HG03064 (cell line): Measurements from ENCODE around the gene GLI1.

ENCODE experiments used
- ATAC-seq: cut with Tn5 transposase; IDR thresholded peaks from one replicate; pipeline ENCODE4 v1.9.1; 2021; ENCODE audit warnings: low read depth; ENCODE audit not compliant: unreplicated experiment

Gene GLI1

DNA sequence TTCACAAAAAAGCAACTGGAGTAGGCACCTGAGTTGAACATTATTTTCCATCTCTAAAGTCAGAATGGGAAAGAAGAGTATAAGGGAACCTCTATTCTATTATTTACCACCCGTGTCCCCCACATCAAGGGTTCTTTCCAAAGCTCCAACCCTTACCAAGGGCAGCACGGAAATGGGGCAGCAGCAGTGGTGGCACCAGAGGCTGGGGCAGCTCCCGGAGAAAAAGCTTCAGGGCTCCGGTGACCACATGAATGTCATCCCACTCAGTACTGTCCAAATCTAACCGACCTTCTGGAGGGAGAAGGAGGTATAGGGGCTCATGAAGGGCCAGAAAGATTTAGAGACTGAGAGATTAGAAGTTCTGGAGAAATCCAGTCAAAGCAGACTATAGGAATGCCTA is 14.3 kb downstream of the GLI1 start:
- no peak for ATAC-seq

- no peak for ATAC-seq
These were observed 14.8 kb downstream of the GLI1 start for GRCh38 chr12:57474430-57474829.

DNA sequence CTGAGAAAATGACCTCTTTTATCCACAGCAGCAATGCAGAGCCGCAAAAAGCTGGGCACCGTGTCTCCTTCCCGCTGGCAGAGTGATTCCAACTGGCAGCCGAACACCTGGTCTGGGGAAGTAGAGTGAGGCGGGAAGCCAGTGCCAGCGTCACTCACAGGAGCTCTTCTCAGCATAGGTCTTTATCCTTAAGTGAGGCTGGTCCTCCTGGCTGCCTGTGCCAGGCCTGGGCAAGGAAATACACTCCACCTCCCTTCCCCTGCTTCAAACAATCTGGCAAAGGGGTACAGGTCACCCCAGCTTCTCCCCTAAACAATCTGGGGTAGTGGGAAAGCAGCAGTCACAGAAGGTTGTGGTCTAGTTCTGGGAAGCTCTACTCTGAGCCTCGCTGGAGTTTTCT is 15.3 kb downstream of the GLI1 start:
- no peak for ATAC-seq

DNA sequence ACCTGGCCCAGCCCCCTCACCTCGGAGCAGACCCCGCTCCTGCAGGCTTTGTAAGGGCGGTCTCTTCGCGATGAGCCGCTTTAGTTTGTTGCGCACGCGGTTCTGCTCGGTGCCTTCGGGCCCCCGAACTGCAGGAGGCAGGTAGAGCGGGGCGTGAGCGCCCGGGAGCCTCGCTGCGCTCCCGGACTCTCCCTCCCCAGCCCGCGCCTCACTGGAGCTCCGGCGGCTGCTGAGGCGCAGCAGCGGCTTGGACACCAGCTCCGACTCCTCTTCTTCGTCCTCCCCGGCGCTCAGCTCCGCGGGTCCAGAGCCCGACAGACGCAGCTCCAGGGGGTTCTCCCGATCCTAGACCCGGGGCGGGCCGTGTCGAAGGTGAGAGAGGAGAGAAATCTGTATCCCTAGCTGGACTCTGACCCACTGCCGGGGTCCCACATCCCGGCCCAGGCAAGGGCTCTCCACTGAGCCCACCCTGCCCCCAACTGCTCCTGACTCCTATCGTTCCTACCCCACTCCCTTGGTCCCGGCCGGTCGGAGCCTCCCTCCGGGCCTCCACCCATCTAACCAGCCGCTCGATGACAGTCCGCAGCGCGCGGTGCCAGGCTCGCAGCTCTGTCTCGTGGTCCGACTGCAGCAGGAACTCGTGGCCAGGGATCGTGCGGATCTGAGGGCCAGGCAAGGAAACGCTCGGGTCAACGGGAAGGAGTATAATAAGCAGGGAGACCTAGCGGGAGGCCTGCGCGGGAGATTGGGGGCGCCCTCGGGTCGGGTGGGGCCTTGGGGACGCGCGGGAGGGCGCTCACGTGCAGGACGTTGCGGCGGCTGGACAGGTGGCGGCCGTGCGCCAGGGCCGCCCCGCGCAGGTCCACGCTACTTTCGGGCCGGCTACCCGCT is 15.9 kb downstream of the GLI1 start:
- no peak for ATAC-seq

DNA sequence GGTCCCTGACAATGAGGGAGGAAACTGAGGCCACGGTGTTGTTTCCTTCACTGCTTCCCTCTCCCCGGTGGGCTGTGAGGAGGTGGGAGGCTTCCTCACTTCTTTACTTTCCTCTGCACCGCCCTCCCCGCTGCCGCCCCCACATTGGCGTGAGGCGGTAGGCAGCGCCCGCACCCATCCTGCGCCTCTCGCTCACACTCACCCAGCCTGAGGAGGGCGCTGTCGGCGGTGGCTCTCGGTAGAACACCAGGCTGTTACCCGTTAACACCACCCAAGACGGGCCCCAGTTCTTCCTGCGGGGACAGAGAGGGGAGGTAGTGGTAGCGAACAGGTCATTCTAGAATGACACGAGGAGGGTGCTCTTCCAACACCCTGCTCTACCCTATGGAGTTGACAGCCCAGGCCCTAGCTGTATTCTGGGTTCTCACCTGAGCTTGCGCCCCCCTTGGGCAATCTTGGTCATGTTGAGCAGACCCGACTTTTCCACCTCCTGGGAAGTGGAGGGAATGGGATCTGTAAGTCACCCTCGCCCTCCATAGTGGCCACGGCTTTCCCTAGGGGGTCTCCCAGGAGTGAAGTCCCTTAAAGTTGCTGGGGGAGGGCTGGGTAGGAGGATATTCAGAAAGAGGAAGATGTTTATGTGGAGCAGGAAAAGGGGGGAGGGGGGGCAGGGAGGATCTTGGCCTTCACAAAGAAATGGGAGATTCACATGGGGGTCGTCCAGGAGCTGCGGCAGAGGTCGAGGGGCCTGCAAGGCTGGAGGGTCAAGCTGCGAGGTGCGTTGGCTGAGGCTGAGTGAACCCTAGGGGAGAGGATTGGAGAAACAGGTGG is 16.8 kb downstream of the GLI1 start:
- ATAC-seq: peak; percentile 37

DNA sequence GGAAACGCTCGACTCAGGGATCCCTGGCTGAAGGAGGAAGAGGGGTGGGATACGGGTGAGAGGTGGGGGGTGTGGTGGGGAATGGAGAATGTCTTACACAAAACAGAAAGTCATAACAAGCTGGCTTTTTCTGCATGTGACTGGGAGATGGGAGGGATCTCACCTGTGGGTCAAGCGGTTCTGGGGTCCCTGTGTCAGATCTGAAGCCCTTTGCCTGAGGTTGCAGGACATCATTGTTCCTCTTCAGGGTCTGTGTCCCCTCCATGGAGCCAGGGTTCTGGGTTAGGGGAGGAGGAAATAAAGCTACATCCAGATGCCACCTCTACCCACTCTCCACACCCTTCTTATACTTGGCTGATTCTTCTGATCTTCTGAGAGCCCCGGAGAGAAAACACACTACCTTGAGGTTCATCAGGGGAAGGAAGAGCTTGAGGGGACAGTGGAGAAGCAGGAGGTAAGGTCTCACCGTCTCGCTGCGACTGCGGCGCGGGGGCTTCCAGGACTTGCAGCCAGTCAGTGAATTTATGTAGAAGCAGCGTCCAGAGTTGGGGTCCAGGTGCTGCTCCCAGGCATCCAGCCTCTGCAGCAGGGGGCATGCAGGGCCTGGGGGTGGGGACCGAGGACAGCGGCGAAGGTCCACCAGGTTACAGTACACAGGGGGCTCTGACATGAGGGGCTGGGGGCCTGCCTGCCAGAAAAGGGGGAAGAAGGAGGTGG is 17.6 kb downstream of the GLI1 start:
- no peak for ATAC-seq

DNA sequence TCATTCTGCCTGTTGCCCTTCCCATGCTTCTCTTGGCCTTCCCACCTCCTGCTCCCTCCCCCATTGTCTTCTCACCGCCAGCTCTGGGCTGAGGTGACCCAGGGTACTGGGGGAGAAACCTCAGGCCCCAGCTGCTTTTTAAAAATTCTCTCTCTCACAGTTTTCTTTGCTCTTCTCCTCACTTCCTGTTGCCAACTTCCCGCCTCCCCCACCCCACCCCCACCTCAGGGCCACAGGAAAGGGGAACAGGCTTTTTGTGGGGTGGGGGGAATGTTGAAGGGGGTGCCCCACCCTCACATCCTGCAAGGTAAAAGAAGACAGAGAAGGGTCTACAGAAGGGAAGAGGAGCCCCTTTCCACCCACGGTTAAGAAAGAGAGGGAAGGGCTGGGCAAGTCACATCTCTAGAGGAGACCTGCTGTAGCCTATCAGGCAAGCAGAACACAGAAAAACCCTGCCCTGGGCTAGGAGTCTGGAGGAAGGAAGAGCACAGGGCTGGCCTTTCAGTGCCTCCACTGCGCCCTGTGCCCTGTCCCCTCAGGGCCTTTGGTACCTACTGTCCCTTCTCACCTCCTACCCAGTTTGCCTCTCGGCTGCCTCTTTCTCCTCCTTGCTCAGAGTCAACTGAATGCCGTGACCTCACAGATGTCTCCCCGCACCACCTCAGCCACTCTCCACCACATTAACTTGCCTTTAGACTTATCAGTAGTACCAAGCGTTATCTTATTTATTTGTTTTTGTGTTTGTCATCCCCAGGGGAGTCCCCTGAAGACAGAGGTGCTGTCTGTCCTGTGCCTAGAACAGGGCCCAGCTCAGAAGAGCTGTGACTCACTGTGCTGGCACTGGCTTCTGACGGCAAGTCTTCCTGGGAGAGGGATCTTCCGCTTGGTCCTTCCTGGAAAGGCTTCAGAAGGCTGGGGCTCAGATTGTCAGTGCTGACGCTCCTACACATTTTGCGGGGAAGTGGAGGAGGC is 18.4 kb downstream of the GLI1 start:
- ATAC-seq: no peak

DNA sequence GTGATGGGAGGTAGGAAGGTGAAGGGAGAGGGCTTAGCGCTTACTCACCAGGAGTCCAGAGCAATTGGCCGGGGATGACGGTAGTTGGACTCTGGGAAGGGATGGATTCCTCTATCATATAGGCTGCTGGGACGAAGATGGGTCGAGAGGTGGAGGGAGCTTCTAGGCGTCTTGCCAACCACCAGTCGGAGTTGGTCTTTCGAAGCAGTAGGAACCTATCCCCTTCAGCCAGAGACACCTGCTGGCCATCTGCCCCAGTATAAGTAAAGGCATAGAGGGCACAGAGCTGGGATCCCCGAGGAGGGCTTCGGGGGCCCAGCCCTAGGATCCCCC is 19.4 kb downstream of the GLI1 start:
- no peak for ATAC-seq

DNA sequence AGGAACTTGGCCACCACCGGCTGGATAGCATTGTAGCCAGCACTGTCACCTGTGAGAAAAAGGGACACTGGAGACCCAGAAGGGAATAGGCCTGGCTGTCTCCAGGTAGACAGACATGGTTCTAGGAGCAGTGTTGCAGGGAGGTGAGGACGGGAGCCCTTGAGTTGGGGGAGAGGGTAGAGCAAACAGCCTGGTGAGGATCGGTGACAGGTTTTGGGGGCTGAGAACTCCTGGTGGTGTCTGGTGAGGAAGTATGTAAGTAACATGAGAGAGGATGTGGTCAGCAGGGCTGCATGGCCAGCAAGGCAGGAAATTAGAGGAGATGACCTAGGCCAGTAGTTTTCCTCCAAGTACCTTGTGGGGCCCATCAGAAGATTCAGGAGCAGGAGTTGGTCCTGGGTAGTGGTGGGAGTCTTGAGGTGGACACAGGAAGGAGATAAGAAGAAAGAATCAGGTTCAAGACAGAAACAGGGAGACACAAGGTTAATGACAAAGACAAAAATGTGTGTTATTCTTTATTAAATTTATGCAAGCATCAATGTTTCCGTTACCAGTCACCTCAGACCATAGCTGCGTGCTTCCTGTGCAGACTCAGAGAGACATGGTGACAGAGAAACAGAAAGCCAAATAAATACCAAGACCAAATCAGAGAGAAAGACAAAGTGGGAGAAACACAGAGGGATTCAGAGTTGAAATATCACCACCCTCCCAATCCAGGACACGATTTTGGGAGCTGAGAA is 20.0 kb downstream of the GLI1 start, which contains the start of gene ARHGAP9:
TSS of gene ARHGAP9 (minus strand) at position 491 of the 740 bp plus-strand sequence. CDS start at position 31, 460 bp downstream.
- no peak for ATAC-seq

- no peak for ATAC-seq
These were observed 22.1 kb downstream of the GLI1 start for GRCh38 chr12:57481671-57482070.

- ATAC-seq: no peak
These were observed 23.9 kb downstream of the GLI1 start for GRCh38 chr12:57483466-57483865.

GRCh38 chr12:57485695-57486094 is 26.1 kb downstream of the GLI1 start:
- no peak for ATAC-seq

- ATAC-seq: no peak
These were observed 27.5 kb downstream of the GLI1 start for GRCh38 chr12:57487055-57487596.

DNA sequence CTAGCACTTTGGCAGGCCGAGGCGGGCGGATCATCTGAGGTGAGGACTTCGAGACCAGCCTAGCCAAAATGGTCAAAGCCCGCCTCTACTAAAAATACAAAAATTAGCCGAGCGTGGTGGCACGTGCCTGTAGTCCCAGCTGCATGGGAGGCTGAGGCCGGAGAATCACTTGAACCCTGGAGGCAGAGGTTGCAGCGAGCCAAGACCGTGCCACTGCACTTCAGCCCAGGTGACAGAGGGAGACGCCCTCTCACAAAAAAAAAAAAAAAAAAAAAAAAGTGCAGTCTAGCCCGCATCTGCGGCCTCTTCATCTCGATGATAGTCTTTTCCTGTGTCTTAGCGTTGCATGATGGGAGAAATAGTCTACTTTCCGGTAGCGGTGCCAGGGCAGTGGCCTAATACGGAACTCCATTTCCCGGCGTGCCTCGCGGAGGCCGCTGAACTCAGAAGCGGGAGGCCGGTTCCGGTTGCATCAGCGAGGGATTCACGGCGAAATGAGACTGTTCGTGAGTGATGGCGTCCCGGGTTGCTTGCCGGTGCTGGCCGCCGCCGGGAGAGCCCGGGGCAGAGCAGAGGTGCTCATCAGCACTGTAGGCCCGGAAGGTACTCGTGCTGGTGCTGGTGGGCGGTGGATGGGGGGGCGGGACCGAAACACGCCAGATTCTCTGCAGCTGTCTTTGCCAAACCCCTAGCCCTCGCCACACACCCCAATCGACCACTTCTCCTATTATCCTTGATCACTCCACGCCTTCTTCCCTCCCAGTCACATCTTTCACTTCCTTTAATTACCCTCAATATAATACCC is 28.2 kb downstream of the GLI1 start, which contains the start of gene MARS1:
TSS of gene MARS1 (plus strand) at position 472 of the 805 bp plus-strand sequence. CDS start at position 495, 23 bp downstream.
- ATAC-seq: peak; percentile 96

DNA sequence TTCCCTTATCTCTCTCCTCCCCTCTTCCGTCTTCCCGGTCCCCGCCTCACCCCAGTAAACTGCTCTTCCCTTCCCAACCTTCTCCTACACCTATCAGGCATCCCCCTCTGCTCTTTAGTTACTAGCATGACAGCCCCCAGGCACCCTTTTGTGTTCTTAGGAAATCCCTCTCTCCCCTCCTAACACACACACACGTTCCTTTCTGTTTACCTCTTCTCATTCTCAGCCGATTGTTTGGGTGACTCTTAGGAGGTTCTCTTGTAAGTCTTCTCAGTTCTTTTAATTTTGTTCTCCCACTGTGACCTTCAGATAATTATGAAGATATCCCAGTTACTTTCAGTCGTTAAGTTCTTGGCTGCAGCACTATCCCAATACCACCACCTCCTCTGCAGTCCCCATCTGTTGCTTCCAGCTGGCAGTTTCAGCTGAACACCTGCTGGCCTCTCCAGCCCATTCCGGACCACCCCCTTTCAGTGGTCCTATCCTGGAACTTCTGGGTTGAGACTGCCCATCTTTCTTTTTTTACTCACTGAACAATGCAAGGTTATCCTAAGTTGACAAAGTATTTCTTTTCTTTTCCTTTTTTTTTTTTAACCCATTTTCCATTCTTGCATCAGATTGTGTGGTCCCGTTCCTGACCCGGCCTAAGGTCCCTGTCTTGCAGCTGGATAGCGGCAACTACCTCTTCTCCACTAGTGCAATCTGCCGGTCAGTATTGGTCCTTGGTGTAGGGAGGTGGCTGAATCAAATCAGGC is 29.0 kb downstream of the GLI1 start:
- ATAC-seq: no peak

- no peak for ATAC-seq
These were observed 29.6 kb downstream of the GLI1 start for GRCh38 chr12:57489157-57489641.

DNA sequence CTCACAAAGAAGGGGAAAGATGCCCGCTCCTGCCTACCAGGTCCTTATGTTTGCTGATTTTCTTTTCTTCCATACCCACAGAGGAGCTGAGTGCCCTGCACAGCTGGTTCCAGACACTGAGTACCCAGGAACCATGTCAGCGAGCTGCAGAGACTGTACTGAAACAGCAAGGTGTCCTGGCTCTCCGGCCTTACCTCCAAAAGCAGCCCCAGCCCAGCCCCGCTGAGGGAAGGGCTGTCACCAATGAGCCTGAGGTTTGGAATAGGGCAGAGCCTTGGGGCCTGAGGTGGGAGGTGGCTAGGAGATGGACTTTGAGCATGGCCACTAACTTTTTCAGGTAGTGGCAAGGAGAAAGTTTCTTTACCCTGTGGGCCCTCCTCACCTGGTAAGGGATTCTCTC is 30.5 kb downstream of the GLI1 start:
- no peak for ATAC-seq
